Osteocyte (in vitro differentiated cells): Measurements from ENCODE around the gene CYRIA. TPM values are rescaled to one million over a fixed set of nuclear protein-coding genes. Genes with fewer than 3 reads are reported as not detected.

ENCODE experiments used
- DNase-seq: peaks from one replicate; pipeline ENCODE4 v3.0.0; 2021; ENCODE audit warnings: mixed read lengths; ENCODE audit not compliant: unreplicated experiment; ENCODE audit errors: extremely low spot score
- H3K27ac Mint-ChIP-seq: one replicate; pipeline ENCODE4 v1.8.0; 2021; ENCODE audit warnings: mild to moderate bottlenecking, mixed read lengths; ENCODE audit not compliant: unreplicated experiment
- H3K27me3 Mint-ChIP-seq: one replicate; pipeline ENCODE4 v1.8.0; 2021; ENCODE audit warnings: mixed read lengths; ENCODE audit not compliant: unreplicated experiment
- H3K36me3 Mint-ChIP-seq: one replicate; pipeline ENCODE4 v1.8.0; 2021; ENCODE audit warnings: mixed read lengths; ENCODE audit not compliant: unreplicated experiment
- H3K4me1 Mint-ChIP-seq: one replicate; pipeline ENCODE4 v1.8.0; 2021; ENCODE audit warnings: mixed read lengths; ENCODE audit not compliant: unreplicated experiment
- H3K4me3 Mint-ChIP-seq: one replicate; pipeline ENCODE4 v1.8.0; 2021; ENCODE audit warnings: mild to moderate bottlenecking, moderate library complexity, mixed read lengths; ENCODE audit not compliant: unreplicated experiment
- H3K9me3 Mint-ChIP-seq: one replicate; pipeline ENCODE4 v1.8.0; 2021; ENCODE audit warnings: mixed read lengths; ENCODE audit not compliant: unreplicated experiment
- CTCF ChIP-seq: fragments of 200-600 bp; sonication (generic); IDR thresholded peaks from 2 replicates; pipeline ENCODE4 v1.5.0; 2021; ENCODE audit warnings: antibody characterized with exemption, mild to moderate bottlenecking, moderate library complexity
- total RNA-seq: library from RNA; stranded (reverse); gene quantifications from 2 replicates; pipeline ENCODE4 v1.2.1, GENCODE V29; 2021

Gene CYRIA
- total RNA-seq, 1 donor from 2014 or later: 2.8 TPM

- no peak for DNase-seq
- Mint-ChIP-seq H3K9me3 (no peaks in the 10 kb centered on the region), H3K27ac (no peak overlapping the region)
These were observed 21.0 kb upstream of the CYRIA start for GRCh38 chr2:16686641-16687040.

GRCh38 chr2:16685340-16685715 lies 19.7 kb upstream of the CYRIA start:
- Mint-ChIP-seq H3K4me1 (no peaks in the 10 kb centered on the region), H3K27ac (no peak overlapping the region), H3K36me3 (no peaks in the 10 kb centered on the region), H3K9me3 (no peaks in the 10 kb centered on the region), H3K27me3 (peaks cover 35% of the 10 kb centered on the region), H3K4me3 (no peak overlapping the region)
- TF ChIP-seq CTCF: no peak
- DNase-seq: no peak

More at GRCh38 chr2:16686641-16687040, 21.0 kb upstream of the CYRIA start:
- TF ChIP-seq CTCF: no peak
- Mint-ChIP-seq H3K4me1 (no peaks in the 10 kb centered on the region), H3K27me3 (peaks cover 40% of the 10 kb centered on the region), H3K36me3 (no peaks in the 10 kb centered on the region), H3K4me3 (no peak overlapping the region)

- Mint-ChIP-seq H3K9me3 (no peaks in the 10 kb centered on the region), H3K27me3 (peaks cover 32% of the 10 kb centered on the region), H3K27ac (no peak overlapping the region), H3K36me3 (no peaks in the 10 kb centered on the region), H3K4me1 (no peaks in the 10 kb centered on the region), H3K4me3 (no peak overlapping the region)
- DNase-seq: no peak
- TF ChIP-seq CTCF: no peak
These were observed 19.2 kb upstream of the CYRIA start for GRCh38 chr2:16684676-16685339.

GRCh38 chr2:16683576-16683975 lies 17.9 kb upstream of the CYRIA start:
- Mint-ChIP-seq H3K9me3 (no peaks in the 10 kb centered on the region), H3K27ac (no peak overlapping the region), H3K4me1 (no peaks in the 10 kb centered on the region), H3K27me3 (peaks cover 27% of the 10 kb centered on the region), H3K4me3 (no peak overlapping the region), H3K36me3 (no peaks in the 10 kb centered on the region)
- TF ChIP-seq CTCF: no peak
- no peak for DNase-seq

GRCh38 chr2:16682431-16683118 lies 16.9 kb upstream of the CYRIA start:
- Mint-ChIP-seq H3K27me3 (peaks cover 25% of the 10 kb centered on the region), H3K4me1 (no peaks in the 10 kb centered on the region), H3K4me3 (no peak overlapping the region), H3K36me3 (no peaks in the 10 kb centered on the region), H3K27ac (no peak overlapping the region), H3K9me3 (peaks cover 9% of the 10 kb centered on the region)
- DNase-seq: no peak
- no peak for TF ChIP-seq CTCF
